Neural cell (in vitro differentiated cells): ENCODE results near the gene RAP1A.

Experiments
- CTCF ChIP-seq: fragments of 450-650 bp; IDR thresholded peaks from 2 replicates; pipeline ENCODE4 v1.5.1; 2014; ENCODE audit warnings: antibody characterized with exemption, mild to moderate bottlenecking, moderate library complexity; ENCODE audit not compliant: poor library complexity, severe bottlenecking
- EP300 ChIP-seq: fragments of 450-650 bp; conservative IDR thresholded peaks from 2 replicates; pipeline ENCODE4 v1.6.1; 2014; ENCODE audit warnings: antibody characterized with exemption, mild to moderate bottlenecking, moderate library complexity; ENCODE audit not compliant: poor library complexity, severe bottlenecking
- EZH2 ChIP-seq: fragments of 200-600, 300-800 bp; shearing (Covaris generic), sonication (generic); IDR thresholded peaks from 2 replicates; pipeline ENCODE4 v1.6.1; 2014; ENCODE audit warnings: antibody characterized with exemption, low read length, borderline replicate concordance, mild to moderate bottlenecking; ENCODE audit not compliant: insufficient read depth, poor library complexity, severe bottlenecking
- MXI1 ChIP-seq: fragments of 450-650 bp; conservative IDR thresholded peaks from 2 replicates; pipeline ENCODE4 v1.6.1; 2014; ENCODE audit warnings: antibody characterized with exemption, mild to moderate bottlenecking; ENCODE audit not compliant: poor library complexity, severe bottlenecking
- POLR2AphosphoS5 ChIP-seq: IDR thresholded peaks from 2 replicates; pipeline ENCODE4 v1.6.1; 2012
- RAD21 ChIP-seq: fragments of 450-650 bp; conservative IDR thresholded peaks from 2 replicates; pipeline ENCODE4 v1.6.1; 2014; ENCODE audit warnings: antibody characterized with exemption, mild to moderate bottlenecking, moderate library complexity
- REST ChIP-seq: IDR thresholded peaks from 2 replicates; pipeline ENCODE4 v1.6.1; 2012; ENCODE audit warnings: borderline replicate concordance
- SMC3 ChIP-seq: fragments of 450-650 bp; conservative IDR thresholded peaks from 2 replicates; pipeline ENCODE4 v1.6.1; 2014; ENCODE audit warnings: antibody characterized with exemption, mild to moderate bottlenecking, moderate library complexity; ENCODE audit not compliant: poor library complexity
- TAF1 ChIP-seq: IDR thresholded peaks from 2 replicates; pipeline ENCODE4 v1.6.1; 2012; ENCODE audit warnings: low read depth

GRCh38 chr1:111628153-111628552, 8.6 kb downstream of the RAP1A start:
- TF ChIP-seq EZH2, result no peak
- TF ChIP-seq REST, result no peak
- no peak for TF ChIP-seq TAF1
- TF ChIP-seq EP300, result no peak
- no peak for TF ChIP-seq CTCF
- no peak for TF ChIP-seq RAD21
- TF ChIP-seq POLR2AphosphoS5, result no peak
- no peak for TF ChIP-seq SMC3
- no peak for TF ChIP-seq MXI1
